ENCODE measurements around the gene ETV4. TPM values are rescaled to one million over a fixed set of nuclear protein-coding genes. Genes with fewer than 3 reads are reported as not detected.

Gene ETV4
- total and polyA plus RNA-seq, 2 of the 13 experiments (the other 11 are each of a cell fraction or from before 2014, with no cell fraction given) = 128 to 330 TPM

DNA sequence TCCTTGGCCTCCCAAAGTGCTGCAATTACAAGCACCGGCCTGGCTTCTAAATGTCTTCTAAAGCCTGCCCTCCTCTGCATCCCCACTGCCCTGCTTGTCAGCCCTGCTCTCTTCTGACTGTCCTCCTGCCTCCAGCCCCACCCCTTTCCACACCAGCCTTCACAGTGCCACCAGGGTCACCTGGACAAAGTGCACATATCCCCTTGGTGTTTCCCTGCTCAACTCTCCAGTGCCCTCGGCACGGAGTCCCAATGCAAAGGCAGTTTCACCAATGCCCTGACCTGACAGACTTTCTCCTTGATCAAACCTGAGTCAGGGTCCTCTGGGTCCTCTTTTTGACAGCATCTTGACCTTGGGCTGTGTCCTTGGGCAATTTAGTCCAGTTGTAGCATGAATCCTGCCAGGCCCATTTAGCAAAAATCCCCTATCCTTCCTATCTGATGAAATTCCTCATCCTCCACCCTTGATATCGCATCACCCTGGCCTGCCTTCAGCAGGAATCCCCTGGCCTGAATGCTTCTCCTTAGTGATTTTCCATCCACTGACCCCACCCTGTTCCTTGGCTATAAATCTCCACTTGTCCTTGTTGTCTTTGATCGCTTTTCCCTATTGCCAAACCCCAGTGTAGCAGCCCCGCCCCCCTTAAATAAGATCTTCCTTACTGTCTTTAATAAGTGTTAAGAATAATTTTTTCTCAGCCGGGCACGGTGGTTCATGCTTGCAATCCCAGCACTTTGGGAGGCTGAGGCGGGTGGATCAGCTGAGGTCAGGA lies 42.7 kb upstream of the ETV4 start (continued):
- TF ChIP-seq ESRRA (CRISPR knock-in tag; IDR thresholded peaks at IDR 0.05; ENCODE audit: low read depth) (peak; percentile 77), ZMAT3 (CRISPR knock-in tag; conservative IDR thresholded peaks at IDR 0.05) (0 out of 2 replicates have a peak, but pooled peaks have one; percentile 35), ATF7-NPFF (CRISPR knock-in tag; IDR thresholded peaks at IDR 0.05; ENCODE audit: low read depth) (no peak), ZFP90 (CRISPR knock-in tag; IDR thresholded peaks at IDR 0.05; ENCODE audit: borderline replicate concordance) (no peak), NR2F2 (IDR thresholded peaks at IDR 0.05; ENCODE audit: borderline replicate concordance, low read depth) (0 out of 2 replicates have a peak, but pooled peaks have one; percentile 26), SRF (IDR thresholded peaks at IDR 0.05; ENCODE audit: low read depth, low read length) (no peak), TBX2 (CRISPR knock-in tag; IDR thresholded peaks at IDR 0.05; ENCODE audit: borderline replicate concordance) (0 out of 2 replicates have a peak, but pooled peaks have one; percentile 34), HNRNPL (IDR thresholded peaks at IDR 0.05; ENCODE audit: low read depth, low read length) (peak; percentile 71; the same call in 1 of the 2 replicates), MEIS2 (CRISPR knock-in tag; IDR thresholded peaks at IDR 0.05) (peak; percentile 34; the same call in 1 of the 2 replicates), NCOR1 (IDR thresholded peaks at IDR 0.05; ENCODE audit: borderline replicate concordance, low read length) (no peak), ZNF331 (CRISPR knock-in tag; IDR thresholded peaks at IDR 0.05) (peak; percentile 58; the same call in 1 of the 2 replicates), NCOA2 (CRISPR knock-in tag; IDR thresholded peaks at IDR 0.05) (no peak), TGIF2 (CRISPR knock-in tag; IDR thresholded peaks at IDR 0.05) (no peak), ZC3H4 (CRISPR knock-in tag; IDR thresholded peaks at IDR 0.05; ENCODE audit: borderline replicate concordance) (no peak), ZNF644 (CRISPR knock-in tag; IDR thresholded peaks at IDR 0.05; ENCODE audit: low read depth) (0 out of 2 replicates have a peak, but pooled peaks have one; percentile 42)
- TF ChIP-seq, protein P1, sequence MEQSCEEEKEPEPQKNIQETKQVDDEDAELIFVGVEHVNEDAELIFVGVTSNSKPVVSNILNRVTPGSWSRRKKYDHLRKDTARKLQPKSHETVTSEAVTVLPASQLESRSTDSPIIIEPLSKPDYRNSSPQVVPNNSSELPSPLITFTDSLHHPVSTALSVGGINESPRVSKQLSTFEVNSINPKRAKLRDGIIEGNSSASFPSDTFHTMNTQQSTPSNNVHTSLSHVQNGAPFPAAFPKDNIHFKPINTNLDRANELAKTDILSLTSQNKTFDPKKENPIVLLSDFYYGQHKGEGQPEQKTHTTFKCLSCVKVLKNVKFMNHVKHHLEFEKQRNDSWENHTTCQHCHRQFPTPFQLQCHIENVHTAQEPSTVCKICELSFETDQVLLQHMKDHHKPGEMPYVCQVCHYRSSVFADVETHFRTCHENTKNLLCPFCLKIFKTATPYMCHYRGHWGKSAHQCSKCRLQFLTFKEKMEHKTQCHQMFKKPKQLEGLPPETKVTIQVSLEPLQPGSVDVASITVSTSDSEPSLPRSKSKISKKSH (CRISPR knock-in tag; IDR thresholded peaks at IDR 0.05; ENCODE audit: borderline replicate concordance) = no peak
- TF ChIP-seq, protein P2, sequence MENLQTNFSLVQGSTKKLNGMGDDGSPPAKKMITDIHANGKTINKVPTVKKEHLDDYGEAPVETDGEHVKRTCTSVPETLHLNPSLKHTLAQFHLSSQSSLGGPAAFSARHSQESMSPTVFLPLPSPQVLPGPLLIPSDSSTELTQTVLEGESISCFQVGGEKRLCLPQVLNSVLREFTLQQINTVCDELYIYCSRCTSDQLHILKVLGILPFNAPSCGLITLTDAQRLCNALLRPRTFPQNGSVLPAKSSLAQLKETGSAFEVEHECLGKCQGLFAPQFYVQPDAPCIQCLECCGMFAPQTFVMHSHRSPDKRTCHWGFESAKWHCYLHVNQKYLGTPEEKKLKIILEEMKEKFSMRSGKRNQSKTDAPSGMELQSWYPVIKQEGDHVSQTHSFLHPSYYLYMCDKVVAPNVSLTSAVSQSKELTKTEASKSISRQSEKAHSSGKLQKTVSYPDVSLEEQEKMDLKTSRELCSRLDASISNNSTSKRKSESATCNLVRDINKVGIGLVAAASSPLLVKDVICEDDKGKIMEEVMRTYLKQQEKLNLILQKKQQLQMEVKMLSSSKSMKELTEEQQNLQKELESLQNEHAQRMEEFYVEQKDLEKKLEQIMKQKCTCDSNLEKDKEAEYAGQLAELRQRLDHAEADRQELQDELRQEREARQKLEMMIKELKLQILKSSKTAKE (CRISPR knock-in tag; IDR thresholded peaks at IDR 0.05; ENCODE audit: borderline replicate concordance) = no peak
- TF ChIP-seq, protein P3, sequence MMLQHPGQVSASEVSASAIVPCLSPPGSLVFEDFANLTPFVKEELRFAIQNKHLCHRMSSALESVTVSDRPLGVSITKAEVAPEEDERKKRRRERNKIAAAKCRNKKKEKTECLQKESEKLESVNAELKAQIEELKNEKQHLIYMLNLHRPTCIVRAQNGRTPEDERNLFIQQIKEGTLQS (CRISPR knock-in tag; IDR thresholded peaks at IDR 0.05) = no peak
- TF ChIP-seq, protein P4, sequence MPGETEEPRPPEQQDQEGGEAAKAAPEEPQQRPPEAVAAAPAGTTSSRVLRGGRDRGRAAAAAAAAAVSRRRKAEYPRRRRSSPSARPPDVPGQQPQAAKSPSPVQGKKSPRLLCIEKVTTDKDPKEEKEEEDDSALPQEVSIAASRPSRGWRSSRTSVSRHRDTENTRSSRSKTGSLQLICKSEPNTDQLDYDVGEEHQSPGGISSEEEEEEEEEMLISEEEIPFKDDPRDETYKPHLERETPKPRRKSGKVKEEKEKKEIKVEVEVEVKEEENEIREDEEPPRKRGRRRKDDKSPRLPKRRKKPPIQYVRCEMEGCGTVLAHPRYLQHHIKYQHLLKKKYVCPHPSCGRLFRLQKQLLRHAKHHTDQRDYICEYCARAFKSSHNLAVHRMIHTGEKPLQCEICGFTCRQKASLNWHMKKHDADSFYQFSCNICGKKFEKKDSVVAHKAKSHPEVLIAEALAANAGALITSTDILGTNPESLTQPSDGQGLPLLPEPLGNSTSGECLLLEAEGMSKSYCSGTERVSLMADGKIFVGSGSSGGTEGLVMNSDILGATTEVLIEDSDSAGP (CRISPR knock-in tag; IDR thresholded peaks at IDR 0.05; ENCODE audit: borderline replicate concordance) = no peak; the same call in 1 of the 2 replicates
- TF ChIP-seq, protein P5, sequence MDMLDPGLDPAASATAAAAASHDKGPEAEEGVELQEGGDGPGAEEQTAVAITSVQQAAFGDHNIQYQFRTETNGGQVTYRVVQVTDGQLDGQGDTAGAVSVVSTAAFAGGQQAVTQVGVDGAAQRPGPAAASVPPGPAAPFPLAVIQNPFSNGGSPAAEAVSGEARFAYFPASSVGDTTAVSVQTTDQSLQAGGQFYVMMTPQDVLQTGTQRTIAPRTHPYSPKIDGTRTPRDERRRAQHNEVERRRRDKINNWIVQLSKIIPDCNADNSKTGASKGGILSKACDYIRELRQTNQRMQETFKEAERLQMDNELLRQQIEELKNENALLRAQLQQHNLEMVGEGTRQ (IDR thresholded peaks at IDR 0.05; ENCODE audit: low read depth, low read length) = no peak
- TF ChIP-seq, protein P5 (CRISPR knock-in tag; IDR thresholded peaks at IDR 0.05; ENCODE audit: borderline replicate concordance) = no peak
